ENCODE data around the gene ABCC5. TPM values are rescaled to one million over a fixed set of nuclear protein-coding genes. Genes with fewer than 3 reads are reported as not detected.
"Not testable (repeated sequence)": the region's sequence is repeated elsewhere in the genome, so short reads cannot be mapped to it uniquely, and the experiment has no call there.

ABCC5 gene
- total and polyA plus RNA-seq, 2 of the 8 experiments (the other 6 are each of a cell fraction or from before 2014, with no cell fraction given) = 25.3 to 40.8 TPM

- H3K4ac ChIP-seq (replicated peaks; ENCODE audit: insufficient read length, low read depth, low read length); H4K5ac ChIP-seq (ENCODE audit: insufficient read length, low read depth, low read length); H3K18ac ChIP-seq (ENCODE audit: extremely low read depth, low read length); H3K14ac ChIP-seq (ENCODE audit: insufficient read length); H2BK5ac ChIP-seq (ENCODE audit: low read depth, low read length); H3K23me2 ChIP-seq (ENCODE audit: low read depth, low read length); H3K36me3 ChIP-seq (ENCODE audit: control insufficient read depth in 2 of 4, insufficient read depth in 4 of 4, low read length in 3 of 4); POLR2A ChIA-PET (ENCODE audit: partially characterized antibody); H2AK5ac ChIP-seq (ENCODE audit: low read depth, low read length); H3K56ac ChIP-seq (replicated peaks; ENCODE audit: insufficient read length, low read depth, low read length); CTCF ChIA-PET (ENCODE audit: partially characterized antibody); H3K4me3 ChIP-seq (ENCODE audit: extremely low read depth in 1 of 4, insufficient read depth in 2 of 4, low read depth in 3 of 4, low read length in 4 of 4); H2BK120ac ChIP-seq (replicated peaks; ENCODE audit: low read depth, low read length); H3K9ac ChIP-seq (replicated peaks in 1 of 4; ENCODE audit: extremely low read depth in 1 of 4, low read depth in 3 of 4, low read length in 3 of 4); H4K8ac ChIP-seq (ENCODE audit: extremely low read depth, insufficient read depth, low read length); H2BK15ac ChIP-seq (ENCODE audit: low read length); H2BK12ac ChIP-seq (ENCODE audit: low read depth, low read length); H4K91ac ChIP-seq (replicated peaks; ENCODE audit: insufficient read length, low read length); H3K23ac ChIP-seq (ENCODE audit: insufficient read length); H2AFZ ChIP-seq (ENCODE audit: low read length); H3K4me1 ChIP-seq (replicated peaks in 1 of 4; ENCODE audit: control insufficient read depth in 3 of 4, insufficient read depth in 4 of 4, low read length in 3 of 4); H3K4me2 ChIP-seq (ENCODE audit: insufficient read depth in 1 of 2, low read depth in 2 of 2, low read length in 2 of 2); DNase-seq (ENCODE audit: low read depth in 1 of 2, low spot score in 2 of 2); H4K20me1 ChIP-seq (replicated peaks in 1 of 2; ENCODE audit: control insufficient read depth in 1 of 2, insufficient read depth in 2 of 2, low read length in 2 of 2); H2BK20ac ChIP-seq (ENCODE audit: low read length); H3K27ac ChIP-seq (ENCODE audit: low read depth, low read length); H3K9me3 ChIP-seq (ENCODE audit: insufficient read depth in 2 of 2, low read depth in 1 of 2, low read length in 1 of 2); H3K27me3 ChIP-seq (replicated peaks in 1 of 4; ENCODE audit: control insufficient read depth in 3 of 4, extremely low read depth in 1 of 4, insufficient read depth in 3 of 4, low read length in 3 of 4); FAIRE-seq: not testable (repeated sequence)
- peaks cover 11% of the 10 kb centered on the region for H3K79me1 ChIP-seq (ENCODE audit: low read depth, low read length)
- WGBS, 2 experiments (ENCODE audit: extremely low coverage in 1 of 2, insufficient coverage in 1 of 2, insufficient read length in 1 of 2, insufficient replicate concordance in 2 of 2, low coverage in 1 of 2, low lambda C conversion rate in 2 of 2, missing lambda C conversion rate in 1 of 2) = 89% methylated on average over 5 of the region's 5 CpGs; no CpG with 5 or more reads in 1 of the 2 experiments
- peaks cover 12 to 85% of the 10 kb centered on the region in 2 experiments for H3K79me2 ChIP-seq (ENCODE audit: control insufficient read depth in 1 of 2, insufficient read depth in 2 of 2, low read length in 2 of 2)
Measured at GRCh38 chr3:183877227-183877626, 140.5 kb downstream of the ABCC5 start.

All from H1 (cell line).